NCI-H1436 treated with DMSO at 0.1 percent for 48 hours (cell line): ENCODE measurements around the gene CTNNA2.

ENCODE experiments used
- DNase-seq: peaks from one replicate; lab custom pipeline; 2025; lab: John Stamatoyannopoulos, UW

Gene CTNNA2

DNA sequence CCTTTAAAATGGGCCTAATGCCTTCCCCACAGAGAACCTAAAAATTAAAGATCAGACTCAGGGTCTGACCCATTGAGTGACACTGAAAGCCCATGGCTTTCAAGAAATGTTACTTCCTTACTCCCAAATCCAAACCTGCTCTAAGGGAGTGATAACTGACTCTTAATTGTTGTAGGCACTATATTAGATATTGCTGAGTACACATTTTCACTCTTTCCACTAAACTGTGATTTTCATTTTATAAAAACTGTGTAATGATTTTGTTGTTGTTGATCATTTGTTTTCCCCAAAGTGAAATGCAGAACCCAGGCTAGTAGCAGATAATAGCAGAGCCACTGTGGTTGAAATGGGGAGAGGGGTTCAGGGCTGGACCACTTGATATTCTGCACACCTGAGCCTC is 704.6 kb downstream of the CTNNA2 start:
- DNase-seq, result no peak

DNA sequence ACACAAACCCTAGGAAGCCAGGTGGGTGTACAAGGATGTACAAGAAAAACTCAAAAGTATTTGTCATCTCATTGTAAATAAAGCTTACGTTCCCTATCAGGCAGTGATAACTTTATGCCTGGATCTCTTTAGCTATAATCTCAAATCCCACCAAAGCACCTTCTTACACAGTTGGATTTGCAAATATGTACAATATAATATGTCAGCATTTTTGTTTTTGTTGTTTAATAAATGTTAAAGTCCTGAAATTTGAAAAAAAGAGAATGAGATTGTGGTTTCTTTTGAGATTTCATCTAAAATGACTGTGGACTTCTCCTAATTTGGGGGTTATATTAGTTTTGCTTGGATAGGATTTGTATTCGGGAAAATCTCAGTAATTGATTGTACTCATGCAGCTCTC is 709.8 kb downstream of the CTNNA2 start:
- DNase-seq, result no peak

DNA sequence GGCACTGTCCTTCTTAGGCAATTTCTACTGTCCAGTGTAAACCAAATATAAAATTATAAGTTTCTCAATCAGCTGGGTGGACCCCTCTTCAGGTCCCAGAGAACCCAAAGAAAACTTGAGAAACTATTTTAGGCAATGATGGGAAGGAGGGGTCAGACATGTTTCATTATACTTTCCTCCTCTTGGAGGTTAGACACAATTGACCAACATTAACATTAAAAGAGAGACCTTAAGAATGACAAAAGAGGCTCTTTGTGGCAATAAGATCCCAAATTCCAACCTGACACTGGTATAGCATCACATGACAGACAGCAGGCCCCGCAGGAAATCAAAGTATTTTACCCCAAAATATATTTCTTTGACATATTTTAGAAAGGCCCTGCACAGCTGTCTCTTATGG is 718.6 kb downstream of the CTNNA2 start:
- DNase-seq, result no peak

DNA sequence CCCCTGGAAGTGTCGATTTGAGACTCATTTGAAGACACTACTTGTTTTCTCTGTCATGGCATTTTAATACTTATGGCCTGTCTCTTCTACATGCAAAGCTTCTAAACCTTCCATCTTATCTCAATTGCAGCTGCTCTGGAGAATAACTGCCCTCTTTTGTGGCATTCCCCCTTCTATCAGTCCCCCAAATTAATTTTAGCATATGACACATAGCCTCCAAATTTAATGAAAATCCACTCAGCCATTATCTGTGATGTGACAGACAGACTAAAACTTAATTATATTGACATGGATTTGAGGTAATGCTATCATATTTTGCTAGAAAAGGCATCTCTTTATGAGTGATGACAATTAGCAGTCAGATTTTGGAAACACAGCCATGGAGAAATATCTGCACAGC is 720.5 kb downstream of the CTNNA2 start:
- no peak for DNase-seq

DNA sequence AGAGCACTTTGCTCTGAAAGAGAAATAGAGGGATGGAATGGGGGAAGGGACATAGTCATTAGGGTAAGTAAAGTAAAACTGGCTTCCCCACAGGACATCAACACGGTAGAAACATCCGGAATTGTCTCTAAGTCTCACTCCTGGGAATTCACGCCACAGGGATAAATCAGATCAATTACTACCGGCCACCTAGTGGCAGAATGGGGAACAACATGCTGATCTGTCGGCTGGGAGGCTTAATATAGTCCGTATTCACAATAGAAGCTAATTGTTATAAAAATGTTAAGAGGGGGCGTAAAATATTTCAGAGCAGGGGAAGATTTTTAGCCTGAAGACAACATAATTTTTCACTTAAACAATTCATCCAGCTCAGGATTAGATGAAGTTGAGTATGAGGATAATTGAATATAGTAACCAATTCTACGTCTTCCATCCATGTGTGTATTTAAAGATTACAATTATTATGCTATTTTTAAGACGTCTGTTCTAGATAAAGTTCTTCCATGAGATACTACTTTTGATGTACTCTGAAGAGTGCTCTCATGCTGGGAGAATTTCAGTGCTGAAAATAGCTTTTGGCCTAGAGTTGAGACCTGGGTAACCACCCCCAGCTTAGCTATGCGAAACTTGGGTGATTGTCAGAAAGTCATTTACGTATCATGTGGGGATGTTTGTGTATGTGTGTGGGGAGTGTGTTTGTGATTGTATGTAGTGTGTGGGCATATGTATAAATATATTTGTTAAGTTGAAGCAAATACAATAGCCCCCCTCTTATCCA is 726.0 kb downstream of the CTNNA2 start:
- no peak for DNase-seq

DNA sequence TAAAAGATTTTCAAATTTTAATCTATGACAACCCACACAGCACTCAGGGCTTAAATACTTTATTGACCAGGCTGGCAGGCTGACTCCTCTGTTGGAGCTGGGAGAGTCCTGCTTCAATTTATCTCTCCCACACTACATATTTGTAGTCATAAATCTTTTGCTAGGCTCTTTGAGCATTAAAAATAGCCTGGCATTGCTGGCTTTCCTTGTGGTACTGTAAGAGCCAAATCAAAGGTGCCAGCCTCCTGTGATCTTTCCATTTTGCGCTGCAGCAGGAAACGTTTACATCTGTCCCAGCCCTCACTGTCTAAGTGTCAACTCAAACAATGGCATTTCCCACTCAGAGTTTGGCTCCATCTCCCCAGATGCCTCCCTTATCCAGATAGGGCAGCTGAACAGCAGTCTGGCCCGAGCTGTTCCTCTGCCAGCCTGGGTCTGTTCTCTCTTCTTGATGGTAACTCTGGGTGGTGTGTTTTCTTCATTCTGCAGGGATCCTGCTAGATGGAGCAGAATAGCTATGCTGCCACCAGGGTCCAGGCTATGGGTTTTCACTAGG is 729.6 kb downstream of the CTNNA2 start:
- no peak for DNase-seq

DNA sequence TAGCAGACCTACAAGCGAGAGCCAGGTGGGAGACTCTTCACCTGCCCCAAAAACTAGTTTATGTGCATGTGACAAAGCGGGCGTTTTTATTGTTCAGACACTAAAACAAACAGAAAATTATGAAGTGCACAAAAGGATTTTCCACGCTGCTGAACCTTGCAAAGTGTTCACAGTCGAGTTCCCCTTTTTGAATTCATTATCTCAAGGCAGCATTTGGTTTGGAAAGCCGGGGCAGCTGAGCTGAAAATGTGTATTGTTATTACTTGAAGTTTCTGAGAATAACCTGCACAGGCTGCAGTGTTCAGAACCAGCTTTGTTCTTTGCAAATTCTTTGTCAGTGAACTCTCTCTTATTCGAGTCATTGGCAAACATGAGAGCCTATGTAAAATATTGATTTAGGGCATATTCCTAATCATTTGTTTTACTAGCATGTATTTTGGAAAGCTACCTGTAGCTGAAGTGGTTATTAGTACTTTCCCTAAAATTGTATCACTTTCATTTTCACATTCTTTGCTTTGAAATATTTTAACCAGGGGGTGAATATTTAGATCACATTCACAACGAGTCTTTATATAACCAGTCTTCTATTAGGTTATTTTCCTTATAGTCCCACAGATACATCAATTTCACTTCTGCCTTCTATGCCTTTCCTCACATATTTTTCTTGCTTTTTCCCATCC is 732.2 kb downstream of the CTNNA2 start:
- DNase-seq, result no peak

DNA sequence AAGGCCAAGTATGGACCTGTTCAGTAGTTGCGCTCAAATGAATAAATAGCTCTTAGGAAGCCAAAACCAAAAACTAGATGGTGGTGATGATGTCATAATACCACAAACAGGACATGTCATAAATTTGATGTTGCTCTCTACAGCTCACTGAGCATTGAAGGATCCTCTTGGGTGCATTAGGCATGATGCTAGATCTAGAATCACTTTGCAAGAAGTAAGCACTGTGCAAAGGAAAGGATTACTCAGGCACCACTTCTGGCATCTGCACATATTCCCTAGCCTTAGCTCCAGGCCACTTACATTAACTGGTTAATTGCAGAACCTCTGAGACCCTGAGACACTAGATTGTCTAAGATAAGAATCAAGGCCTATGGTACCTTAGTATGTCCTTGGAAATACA is 733.7 kb downstream of the CTNNA2 start:
- DNase-seq, result no peak

DNA sequence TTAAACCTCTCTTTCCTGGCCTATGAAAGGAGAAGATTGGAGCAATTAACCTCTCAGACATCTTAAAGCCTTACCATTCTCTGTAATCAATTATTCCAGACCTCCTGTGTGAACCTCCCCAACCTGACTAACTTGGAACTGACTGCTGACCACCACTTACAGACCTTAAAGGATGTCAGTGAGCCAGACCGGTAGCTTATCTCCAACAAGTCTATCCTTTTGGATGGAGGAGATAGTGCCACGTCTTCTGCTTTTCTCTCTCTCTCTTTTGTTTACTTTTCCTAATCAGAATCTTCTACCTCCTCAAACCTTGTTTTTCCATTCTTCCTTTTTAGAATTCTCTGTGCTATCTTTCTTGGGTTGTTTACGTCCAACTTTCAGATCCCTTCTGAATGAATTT is 734.5 kb downstream of the CTNNA2 start:
- DNase-seq, result no peak

DNA sequence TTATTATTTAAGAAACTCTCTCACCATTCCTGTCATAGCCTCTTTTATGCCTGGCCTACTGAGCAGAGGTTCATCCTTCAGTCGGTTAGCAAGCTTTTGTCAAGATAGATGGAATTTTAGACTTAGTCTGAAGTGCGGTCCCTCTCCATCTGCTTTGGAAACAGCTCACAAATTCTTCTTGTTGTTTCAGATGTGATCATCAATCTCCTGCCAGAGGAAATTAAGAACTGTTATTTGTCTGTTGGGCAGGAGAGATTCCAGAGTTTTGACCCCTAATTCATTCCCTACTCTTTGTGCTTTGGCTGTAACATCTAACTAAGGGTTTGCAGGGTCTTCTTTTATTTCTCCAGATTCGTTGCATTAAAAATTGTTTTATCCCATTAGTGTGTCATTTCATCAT is 735.3 kb downstream of the CTNNA2 start:
- no peak for DNase-seq

DNA sequence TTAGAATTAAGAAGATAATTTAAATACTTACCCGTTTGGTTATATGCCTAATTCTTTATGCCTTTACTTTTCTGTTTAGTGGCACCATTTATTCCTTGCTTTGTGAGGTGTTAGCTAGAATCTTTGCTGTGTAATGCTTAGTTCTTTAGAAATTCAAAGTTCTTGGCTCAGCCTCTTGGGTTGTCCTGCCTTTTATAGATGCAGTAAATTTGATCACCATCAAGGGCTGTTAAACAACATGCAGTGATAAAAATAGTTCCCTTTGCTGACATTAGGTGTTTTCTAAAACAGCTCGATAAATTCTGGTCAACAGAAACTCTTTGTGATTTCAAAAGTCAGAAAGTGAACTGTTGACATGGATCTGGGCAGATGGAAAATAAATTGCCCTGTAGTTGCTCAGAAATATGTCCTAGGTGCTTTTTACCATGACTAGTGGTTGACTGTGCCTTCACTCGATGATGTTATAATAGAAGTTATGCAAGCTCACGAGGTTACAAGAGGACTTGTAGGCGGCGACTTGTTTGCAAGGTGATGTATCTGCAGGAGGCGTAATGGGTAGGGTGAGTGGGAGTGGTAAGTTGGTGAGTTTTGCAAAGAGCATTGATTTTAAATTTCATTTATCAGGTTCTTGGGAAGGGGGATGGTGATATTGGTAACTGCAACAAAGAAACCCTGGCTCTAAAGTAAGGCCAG is 739.6 kb downstream of the CTNNA2 start:
- DNase-seq, result no peak

DNA sequence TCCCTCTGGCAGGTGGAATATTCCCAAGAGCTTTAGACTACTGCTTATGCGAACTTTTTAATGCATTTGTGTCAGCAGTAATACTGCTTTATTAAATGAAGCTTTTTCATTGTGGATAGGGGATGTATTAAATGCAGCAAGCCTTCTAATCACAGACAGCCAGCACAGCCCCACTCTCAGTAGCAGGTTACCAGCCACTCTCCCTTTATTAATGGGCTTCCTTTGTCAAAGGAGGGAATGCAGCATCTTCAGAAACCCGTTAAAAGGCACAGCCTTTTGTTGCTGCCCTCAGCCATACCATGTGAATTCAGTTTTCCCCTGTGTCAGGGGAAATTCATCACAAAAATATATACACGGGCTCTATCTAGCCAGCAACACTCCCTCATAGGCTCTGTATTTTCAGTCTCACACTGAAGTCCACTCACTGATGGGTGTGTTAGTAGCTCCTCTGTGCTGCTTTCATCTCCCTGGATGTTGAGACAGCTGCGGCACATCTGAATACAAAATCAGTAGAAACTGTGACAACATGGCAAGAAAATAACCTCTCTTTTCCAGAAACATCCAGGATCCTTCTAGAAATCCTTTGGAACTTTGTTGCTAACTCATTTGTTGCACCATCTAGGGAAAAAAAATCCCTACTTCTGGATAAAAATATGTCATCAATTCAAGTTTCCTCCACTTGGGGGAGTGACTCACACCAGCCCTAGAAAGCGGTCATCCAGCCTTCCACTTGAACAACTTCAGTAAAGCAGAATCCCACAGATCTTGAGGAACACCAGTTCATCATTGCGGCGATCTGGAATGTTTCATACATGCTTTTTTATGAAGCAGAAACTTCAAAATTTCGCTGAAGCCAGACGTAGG is 743.3 kb downstream of the CTNNA2 start:
- DNase-seq, result no peak

DNA sequence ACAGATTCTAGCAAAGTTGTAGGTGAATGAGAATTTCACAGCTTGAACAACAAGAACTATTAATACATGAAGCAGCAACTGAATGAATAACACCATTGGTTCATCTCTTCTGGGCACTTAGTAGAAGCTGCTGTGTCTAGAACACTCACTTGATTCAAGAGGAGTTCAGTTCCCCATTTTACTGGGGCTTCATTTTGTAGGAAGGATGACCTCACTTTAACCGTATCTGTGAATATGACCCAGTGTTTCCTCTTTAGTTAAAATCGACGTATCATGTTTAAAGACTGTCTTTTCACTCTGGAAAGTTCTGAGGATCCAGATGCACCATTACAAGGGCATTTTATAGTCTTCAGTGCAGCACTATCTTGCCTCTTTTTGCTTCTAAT is 743.9 kb downstream of the CTNNA2 start:
- DNase-seq, result no peak

DNA sequence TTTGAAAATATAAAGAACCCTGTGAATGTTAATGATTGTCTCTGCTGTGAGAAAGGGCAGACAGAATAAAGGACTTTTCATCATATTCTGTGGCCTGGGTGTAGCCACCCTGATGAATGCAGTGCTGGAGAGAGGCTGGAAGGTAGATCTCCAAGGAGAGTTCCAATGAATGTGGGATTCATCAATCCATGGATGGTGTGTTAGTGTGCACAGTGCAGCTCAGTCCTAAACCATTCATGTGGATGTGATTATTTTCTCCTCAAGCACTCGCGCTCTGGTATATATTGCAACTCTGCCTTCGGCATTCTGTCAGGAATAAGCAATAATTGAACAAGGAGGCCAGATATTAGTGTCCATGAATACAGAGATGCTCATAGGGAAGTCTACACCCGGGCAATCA is 744.6 kb downstream of the CTNNA2 start:
- DNase-seq, result no peak

DNA sequence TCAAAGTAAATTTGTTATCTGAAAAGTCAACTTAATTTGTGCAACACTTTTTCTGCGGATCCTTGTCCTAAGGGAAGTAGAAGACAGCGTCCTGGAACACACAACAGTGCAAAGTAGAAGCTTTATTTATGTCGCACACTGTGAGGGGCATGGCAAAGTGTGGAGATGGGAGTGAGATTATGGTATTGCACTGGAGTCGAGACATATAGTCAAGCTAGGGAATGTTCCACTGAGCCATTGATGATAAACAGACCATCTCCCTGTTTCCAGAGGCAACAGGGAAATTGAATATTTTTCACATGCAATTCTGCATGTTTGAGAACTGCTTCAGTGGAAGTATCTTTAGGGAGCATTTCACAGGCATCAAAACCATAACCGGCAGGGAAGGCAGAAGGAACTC is 745.5 kb downstream of the CTNNA2 start:
- DNase-seq, result no peak

DNA sequence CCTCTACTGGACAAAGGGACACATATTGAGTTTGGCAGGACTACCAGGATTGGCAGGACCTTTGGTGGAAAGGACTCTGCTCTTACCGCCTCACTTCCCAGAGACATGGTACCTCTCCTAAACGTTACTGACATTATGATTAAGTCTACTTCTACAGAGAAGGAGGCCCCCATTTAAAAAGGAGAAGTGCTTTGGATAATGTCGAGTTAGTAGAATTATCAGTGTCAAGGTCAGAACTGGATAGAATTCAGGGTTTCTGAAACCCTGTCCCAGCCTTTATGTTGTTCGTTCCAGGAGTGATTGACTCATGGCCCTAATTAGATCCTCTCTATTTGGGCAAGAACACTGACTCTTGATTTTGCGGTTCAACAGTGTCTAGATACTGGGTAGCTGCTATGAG is 745.9 kb downstream of the CTNNA2 start:
- DNase-seq, result no peak

DNA sequence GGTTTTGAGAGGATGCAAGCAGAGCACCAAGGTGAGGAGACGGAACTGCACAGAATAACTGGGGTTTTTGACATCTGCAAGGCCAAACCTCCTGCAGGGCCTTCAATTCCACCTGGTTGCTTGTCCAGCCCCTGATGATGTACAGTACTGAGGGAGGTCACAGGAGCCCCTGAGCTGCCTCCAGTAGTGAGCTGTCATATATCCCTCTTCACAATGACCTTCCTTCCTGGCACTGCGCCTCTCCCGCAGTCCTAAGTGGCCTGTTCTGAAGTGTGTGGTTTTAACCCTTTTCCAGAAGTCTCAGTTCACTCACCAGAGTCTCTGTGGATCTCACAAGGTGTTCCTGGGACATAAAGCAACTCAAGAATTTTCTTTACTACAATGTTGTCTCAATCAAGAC is 746.4 kb downstream of the CTNNA2 start:
- DNase-seq, result no peak

DNA sequence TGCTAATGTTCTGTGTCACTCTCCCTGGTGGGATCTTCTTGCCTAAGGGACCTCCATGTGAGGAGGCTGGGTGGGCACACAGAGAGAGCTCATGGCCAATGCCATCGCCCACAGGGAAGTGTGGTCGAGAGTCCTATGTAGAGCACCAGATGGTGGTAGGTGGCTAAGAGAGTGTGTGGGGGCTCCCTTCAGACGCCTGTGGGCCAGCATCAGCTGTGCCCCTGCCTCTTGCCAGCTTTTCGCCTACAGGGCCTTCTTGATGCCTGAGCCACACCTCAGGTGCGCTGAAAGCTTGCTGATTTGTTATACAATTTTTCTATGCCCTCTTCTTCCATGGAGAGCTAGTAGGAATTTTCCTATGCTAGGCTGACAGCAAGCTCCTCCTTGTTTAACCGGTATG is 753.4 kb downstream of the CTNNA2 start:
- no peak for DNase-seq

DNA sequence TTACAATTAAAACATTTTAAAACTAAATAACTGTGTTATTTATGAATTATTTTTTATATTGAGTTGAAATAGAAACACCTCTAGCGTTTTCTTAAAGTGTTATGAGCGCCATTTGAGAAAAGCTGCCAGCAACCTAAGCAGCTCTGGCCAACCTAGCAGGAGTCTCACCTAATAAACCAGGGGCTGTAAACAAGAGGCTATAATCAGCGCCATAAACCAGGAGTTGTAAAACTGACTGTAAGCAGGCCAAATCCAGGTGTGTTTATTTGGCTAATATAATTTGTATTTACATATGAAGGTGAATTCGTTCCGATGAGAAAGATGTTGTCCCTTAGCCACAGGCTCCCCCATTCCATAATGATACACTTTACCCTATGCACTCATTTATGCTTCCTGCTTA is 757.0 kb downstream of the CTNNA2 start:
- DNase-seq, result no peak

DNA sequence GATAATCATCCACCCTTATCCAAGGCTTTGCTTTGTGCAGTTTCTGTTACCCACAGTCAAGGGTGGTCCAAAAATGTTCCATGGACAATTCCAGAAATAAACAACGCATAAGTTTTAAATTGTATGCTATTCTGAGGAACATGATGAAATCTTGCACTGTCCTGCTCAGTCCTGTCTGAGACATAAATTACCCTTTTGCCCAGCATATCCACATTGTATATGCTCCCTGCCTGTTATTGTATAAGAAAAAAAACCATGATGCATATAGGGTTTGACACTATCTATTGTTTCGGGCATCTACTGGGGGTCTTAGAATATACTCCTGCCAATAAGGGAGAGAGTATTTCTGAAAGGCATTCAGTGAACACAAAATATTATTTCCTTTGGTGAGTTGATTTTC is 767.7 kb downstream of the CTNNA2 start:
- DNase-seq, result no peak

DNA sequence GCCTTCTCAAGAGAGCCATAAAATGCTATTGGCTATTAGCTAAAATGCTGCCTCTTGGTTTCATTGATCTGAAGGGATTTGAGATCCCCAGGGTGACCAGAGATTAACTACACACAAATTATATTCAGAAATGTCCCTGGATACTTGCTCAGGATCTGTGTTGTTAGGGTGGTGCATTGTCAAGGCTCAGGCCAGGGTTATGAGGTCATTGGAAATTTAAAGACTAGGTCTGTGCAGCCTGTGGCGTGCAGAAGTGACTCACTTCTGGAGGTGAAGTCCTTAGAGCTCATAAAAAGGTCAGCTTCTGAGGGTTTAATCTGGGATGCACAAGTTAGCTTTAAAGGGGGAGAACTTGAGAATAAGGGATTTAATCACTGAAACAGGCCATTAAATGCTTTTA is 768.2 kb downstream of the CTNNA2 start:
- DNase-seq, result no peak

DNA sequence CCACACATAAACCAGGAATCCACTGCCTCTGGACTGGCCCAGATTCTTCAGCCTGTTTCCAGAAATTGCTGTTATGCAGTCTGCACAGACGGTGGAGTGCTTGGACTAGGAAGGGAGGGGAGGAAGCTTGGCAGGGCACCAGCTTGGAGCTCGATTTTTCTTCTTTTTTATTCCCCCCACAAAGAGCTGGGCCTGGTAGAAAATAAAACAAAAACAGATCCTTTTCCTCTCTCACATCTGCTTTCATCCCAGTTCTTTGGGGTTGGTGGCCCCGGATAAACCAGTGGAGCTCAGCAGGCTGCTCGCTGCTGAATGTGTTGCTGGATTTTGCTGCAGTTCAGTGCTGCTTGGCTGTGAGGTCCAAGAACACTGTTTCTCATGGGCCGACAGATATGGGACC is 775.7 kb downstream of the CTNNA2 start:
- DNase-seq, result no peak
